Right lobe of liver (tissue), 6 donors: ENCODE data around the gene POGLUT2. TPM values are rescaled to one million over a fixed set of nuclear protein-coding genes. Genes with fewer than 3 reads are reported as not detected.

Experiments
- ATAC-seq, 4 donors: fragments of 200-7000 bp; cut with Tn5 transposase; one replicate each; pipeline ENCODE4 v1.9.1; 2020; ENCODE audit warnings: mild to moderate bottlenecking in 4 of 4, moderate library complexity in 4 of 4
- DNase-seq, 3 donors: peaks; one replicate each; pipeline ENCODE4 v3.0.0-alpha.2; 2020
- H3K27ac ChIP-seq, 3 donors: fragments of 200-600 bp; one replicate each; pipeline ENCODE4 v1.8.0; 2022
- H3K27me3 ChIP-seq, 2 donors: fragments of 200-600 bp; one replicate each; pipeline ENCODE4 v1.8.0; 2022
- H3K36me3 ChIP-seq, 4 donors: fragments of 200-600 bp; sonication (generic) in 1 of 4; one replicate each; pipeline versions ENCODE4 v1.5.1 to v1.8.0; 2017 to 2022; ENCODE audit warnings: control low read depth in 1 of 4
- H3K4me1 ChIP-seq, 4 donors: fragments of 200-600 bp; sonication (generic) in 1 of 4; one replicate each; pipeline versions ENCODE4 v1.5.1 to v1.8.0; 2017 to 2022; ENCODE audit warnings: control low read depth in 1 of 4
- H3K4me3 ChIP-seq, 3 donors: fragments of 200-600 bp; one replicate each; pipeline ENCODE4 v1.8.0; 2022
- H3K9me3 ChIP-seq, 4 donors: fragments of 200-600 bp; sonication (generic) in 1 of 4; one replicate each; pipeline versions ENCODE4 v1.5.1 to v1.8.0; 2017 to 2022; ENCODE audit warnings: control low read depth in 1 of 4
- CTCF ChIP-seq, 4 donors: fragments of 200-600 bp in 3 of 4; fragments of 450-650 bp in 1 of 4; IDR thresholded peaks; one replicate each; pipeline versions ENCODE4 v1.5.1 to v1.8.0; 2016 to 2022; ENCODE audit warnings: antibody characterized with exemption in 4 of 4, mild to moderate bottlenecking in 2 of 4
- POLR2A ChIP-seq: fragments of 450-650 bp; IDR thresholded peaks from one replicate; pipeline ENCODE4 v1.6.1; 2017; ENCODE audit warnings: antibody characterized with exemption, mild to moderate bottlenecking
- WGBS: methylation state at CpG from one replicate; pipeline ENCODE4 v1.1.6; 2018; ENCODE audit warnings: low coverage, low lambda C conversion rate; ENCODE audit not compliant: insufficient coverage; ENCODE audit errors: missing lambda C conversion rate; 5-methylcytosine and 5-hydroxymethylcytosine counted together
- intact Hi-C, 2 donors: fragments of 100-400 bp; cut with DNase I; formaldehyde crosslinking; loops; one replicate each; pipeline versions ENCODE4 v1.11.2 to v1.14.1; 2022
- total RNA-seq, 6 experiments: library from RNA; depleted of rRNA in 2 of 6; stranded (reverse); fragments of >200 nt in 2 of 6; fragmentation: NEBNext Ultra II Directional in 3 of 6; extraction: Animal tissue kit (Norgen Biotek cat#: 25700) in 3 of 6; gene quantifications; one replicate each; pipeline versions ENCODE4 v1.1.0 to v1.2.4, GENCODE V29; 2016 to 2023
- donor health status: DM: no; HTN: yes; CAD: no.
- donor health status: DM: no; HTN: no; CAD: no.
- donor health status: DM: no; HTN: no; CAD: no.
- donor health status: DM: no; HTN: yes; CAD: no.
- donor health status: DM: no; HTN: yes; CAD: no.

POGLUT2 gene
- total RNA-seq, 6 experiments from 2014 or later: 3.8 to 7.7 (median 5.3) TPM

- H3K9me3 ChIP-seq: no peaks in the 10 kb centered on the region
- WGBS: 100% methylated on average over 3 of the region's 4 CpGs
- peaks cover 3 to 19% (median 9%) of the 10 kb centered on the region in 4 donors for H3K36me3 ChIP-seq
- TF ChIP-seq POLR2A (no peak), CTCF (IDR thresholded peaks at IDR 0.05) (no peak)
- no peak overlapping the region for H3K27ac ChIP-seq
- ATAC-seq (no peak), DNase-seq (no peak)
- intact Hi-C loops: no loop called here
- peaks cover 0 to 4% (median 0%) of the 10 kb centered on the region in 4 donors for H3K4me1 ChIP-seq
- no peak overlapping the region for H3K4me3 ChIP-seq
- no peaks in the 10 kb centered on the region for H3K27me3 ChIP-seq
Observed at GRCh38 chr13:102825400-102825799, 26.6 kb upstream of the POGLUT2 start.

- intact Hi-C loops: no loop called here
- H3K27me3 ChIP-seq: no peaks in the 10 kb centered on the region
- no peak overlapping the region for H3K4me3 ChIP-seq
- H3K4me1 ChIP-seq: peaks cover 0 to 7% (median 0%) of the 10 kb centered on the region in 4 donors
- no peak for TF ChIP-seq POLR2A
- no peak for TF ChIP-seq CTCF (IDR thresholded peaks at IDR 0.05)
- no peaks in the 10 kb centered on the region for H3K9me3 ChIP-seq
- H3K36me3 ChIP-seq: peaks cover 3 to 19% (median 10%) of the 10 kb centered on the region in 4 donors
- no peak overlapping the region for H3K27ac ChIP-seq
- ATAC-seq (no peak), DNase-seq (no peak)
Observed at GRCh38 chr13:102817907-102818306, 19.1 kb upstream of the POGLUT2 start.

- H3K27ac ChIP-seq: no peak overlapping the region
- peaks cover 3 to 15% (median 9%) of the 10 kb centered on the region in 4 donors for H3K36me3 ChIP-seq
- intact Hi-C loops: no loop called here
- ATAC-seq: no peak
- DNase-seq: no peak
- no peaks in the 10 kb centered on the region for H3K27me3 ChIP-seq
- WGBS: 89% methylated on average over 1 of the region's 1 CpG
- TF ChIP-seq CTCF (IDR thresholded peaks at IDR 0.05) (no peak), POLR2A (no peak)
- no peak overlapping the region for H3K4me3 ChIP-seq
- H3K9me3 ChIP-seq: no peaks in the 10 kb centered on the region
- peaks cover 0 to 7% (median 0%) of the 10 kb centered on the region in 4 donors for H3K4me1 ChIP-seq
Observed at GRCh38 chr13:102817241-102817640, 18.5 kb upstream of the POGLUT2 start.

GRCh38 chr13:102816708-102817107 is 17.9 kb upstream of the POGLUT2 start:
- intact Hi-C loops: no loop called here
- ATAC-seq (no peak), DNase-seq (no peak)
- Histone ChIP-seq H3K27me3 (no peaks in the 10 kb centered on the region), H3K9me3 (no peaks in the 10 kb centered on the region), H3K27ac (no peak overlapping the region), H3K4me3 (no peak overlapping the region), H3K4me1 (peaks cover 0 to 7% (median 0%) of the 10 kb centered on the region in 4 donors), H3K36me3 (peaks cover 1 to 10% (median 5%) of the 10 kb centered on the region in 4 donors)
- no peak for TF ChIP-seq POLR2A
- no peak for TF ChIP-seq CTCF (IDR thresholded peaks at IDR 0.05)
- WGBS: 87% methylated on average over 4 of the region's 4 CpGs

- ATAC-seq (no peak), DNase-seq (no peak)
- H3K27ac ChIP-seq: no peak overlapping the region
- TF ChIP-seq POLR2A: no peak
- no peak for TF ChIP-seq CTCF (IDR thresholded peaks at IDR 0.05)
- WGBS: 91% methylated on average over 5 of the region's 5 CpGs
- no peak overlapping the region for H3K4me3 ChIP-seq
- H3K4me1 ChIP-seq: peaks cover 0 to 7% (median 0%) of the 10 kb centered on the region in 4 donors
- H3K27me3 ChIP-seq: no peaks in the 10 kb centered on the region
- no peaks in the 10 kb centered on the region for H3K9me3 ChIP-seq
- peaks cover 0 to 3% (median under 1%) of the 10 kb centered on the region in 4 donors for H3K36me3 ChIP-seq
- intact Hi-C loops: no loop called here
Observed at GRCh38 chr13:102815788-102816187, 17.0 kb upstream of the POGLUT2 start.
